Esophagus squamous epithelium (tissue), 4 donors: ENCODE data around the gene TMEM221.

ENCODE experiments used
- POLR2A ChIP-seq, 4 donors: fragments of 450-650 bp; IDR thresholded peaks; one replicate each; pipeline ENCODE4 v1.6.1; 2017; ENCODE audit warnings: antibody characterized with exemption in 4 of 4, mild to moderate bottlenecking in 4 of 4, moderate library complexity in 3 of 4
- TF ChIP-seq, protein P1 (sequence below), 6 experiments: fragments of 450-650 bp in 4 of 6; fragments of 200-600 bp in 2 of 6; sonication (generic) in 2 of 6; IDR thresholded peaks; one replicate each; pipeline ENCODE4 v1.5.1; 2016 to 2019; ENCODE audit warnings: antibody characterized with exemption in 6 of 6, mild to moderate bottlenecking in 4 of 6, moderate library complexity in 4 of 6

DNA sequence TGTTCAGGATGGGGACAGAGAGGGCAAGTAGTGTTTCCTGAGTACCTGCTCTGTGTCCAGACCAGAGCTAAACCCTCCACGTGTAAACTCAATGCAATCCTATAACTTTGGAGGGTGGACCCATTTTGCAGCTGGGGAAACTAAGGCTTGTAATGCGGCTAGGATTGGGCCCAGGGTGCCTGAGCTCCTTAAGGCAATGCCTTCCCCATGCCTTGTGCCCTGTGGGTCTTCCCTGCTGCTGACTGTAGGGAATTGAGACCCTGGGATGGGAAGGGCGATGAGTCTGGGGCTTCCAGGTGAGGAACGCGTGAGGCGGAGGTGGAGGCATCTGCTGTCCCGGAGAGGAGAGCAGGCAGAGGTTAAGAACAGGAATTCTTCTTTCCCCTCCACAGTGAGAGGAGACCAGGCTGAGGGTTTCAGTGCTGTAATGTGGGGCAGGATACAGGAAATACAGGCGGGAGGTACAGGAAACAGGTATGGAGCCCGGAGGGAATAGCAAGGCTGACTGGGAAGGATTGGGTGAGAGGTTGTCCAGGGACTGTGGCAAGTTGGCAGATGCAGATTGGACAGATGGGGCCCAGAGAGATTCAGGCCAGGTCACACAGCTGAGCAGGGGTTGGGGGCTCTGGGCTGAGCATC is 41.0 kb upstream of the TMEM221 start:
- TF ChIP-seq, protein P1, sequence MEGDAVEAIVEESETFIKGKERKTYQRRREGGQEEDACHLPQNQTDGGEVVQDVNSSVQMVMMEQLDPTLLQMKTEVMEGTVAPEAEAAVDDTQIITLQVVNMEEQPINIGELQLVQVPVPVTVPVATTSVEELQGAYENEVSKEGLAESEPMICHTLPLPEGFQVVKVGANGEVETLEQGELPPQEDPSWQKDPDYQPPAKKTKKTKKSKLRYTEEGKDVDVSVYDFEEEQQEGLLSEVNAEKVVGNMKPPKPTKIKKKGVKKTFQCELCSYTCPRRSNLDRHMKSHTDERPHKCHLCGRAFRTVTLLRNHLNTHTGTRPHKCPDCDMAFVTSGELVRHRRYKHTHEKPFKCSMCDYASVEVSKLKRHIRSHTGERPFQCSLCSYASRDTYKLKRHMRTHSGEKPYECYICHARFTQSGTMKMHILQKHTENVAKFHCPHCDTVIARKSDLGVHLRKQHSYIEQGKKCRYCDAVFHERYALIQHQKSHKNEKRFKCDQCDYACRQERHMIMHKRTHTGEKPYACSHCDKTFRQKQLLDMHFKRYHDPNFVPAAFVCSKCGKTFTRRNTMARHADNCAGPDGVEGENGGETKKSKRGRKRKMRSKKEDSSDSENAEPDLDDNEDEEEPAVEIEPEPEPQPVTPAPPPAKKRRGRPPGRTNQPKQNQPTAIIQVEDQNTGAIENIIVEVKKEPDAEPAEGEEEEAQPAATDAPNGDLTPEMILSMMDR (IDR thresholded peaks at IDR 0.05): no peak
- no peak for TF ChIP-seq POLR2A (IDR thresholded peaks at IDR 0.05)
